NCI-H460 (cell line): ENCODE data around the gene POLR2L. TPM values are rescaled to one million over a fixed set of nuclear protein-coding genes. Genes with fewer than 3 reads are reported as not detected.
A peak's percentile ranks its signal among the peaks of the same experiment; 100 is the strongest.

ENCODE experiments used
- DNase-seq: peaks from one replicate; pipeline ENCODE4 v3.0.0-alpha.2; 2016; ENCODE audit warnings: low read depth; ENCODE audit errors: extremely low read depth
- polyA plus RNA-seq: library from polyadenylated mRNA; depleted of rRNA; stranded (reverse); fragments of >200 nt; gene quantifications from 2 replicates; pipeline ENCODE4 v1.2.3, GENCODE V29; 2014; cell fraction: nucleus; rRNA removed
- total RNA-seq: library from RNA; depleted of rRNA; stranded (reverse); fragments of >200 nt; shearing (Covaris generic); gene quantifications from 2 replicates; pipeline ENCODE4 v1.2.3, GENCODE V29; 2014; rRNA removed

POLR2L gene
- 143 and 174 TPM in 2 replicates for total RNA-seq
- polyA plus RNA-seq, result 44.8 and 49.2 TPM in 2 replicates

- DNase-seq, result peak; percentile 78
Observed at GRCh38 chr11:842370-843002, at the start of gene POLR2L, which contains the start of gene TSPAN4. Gene POLR2L (minus strand): TSS chr11:842529. CDS start chr11:842508, 21 bp downstream. Gene TSPAN4 (plus strand): TSS chr11:842852. CDS start chr11:850305, 7,453 bp downstream.

- DNase-seq, result no peak
Observed at GRCh38 chr11:890794-891540, 48.6 kb upstream of the POLR2L start.

- DNase-seq, result no peak
Observed at GRCh38 chr11:889687-890475, 47.6 kb upstream of the POLR2L start.

- DNase-seq, result no peak
Observed at GRCh38 chr11:889257-889656, 46.9 kb upstream of the POLR2L start.

GRCh38 chr11:888310-889212 lies 46.2 kb upstream of the POLR2L start:
- DNase-seq, result no peak

- DNase-seq, result no peak
Observed at GRCh38 chr11:887589-887988, 45.3 kb upstream of the POLR2L start.

- no peak for DNase-seq
Observed at GRCh38 chr11:886568-886967, 44.2 kb upstream of the POLR2L start.

- no peak for DNase-seq
Observed at GRCh38 chr11:884578-885070, 42.3 kb upstream of the POLR2L start.

GRCh38 chr11:883527-883926 lies 41.2 kb upstream of the POLR2L start:
- no peak for DNase-seq

- no peak for DNase-seq
Observed at GRCh38 chr11:882596-882995, 40.3 kb upstream of the POLR2L start.

- DNase-seq, result no peak
Observed at GRCh38 chr11:880447-880846, 38.1 kb upstream of the POLR2L start.

- DNase-seq, result peak; percentile 60
Observed at GRCh38 chr11:877565-877964, 35.2 kb upstream of the POLR2L start.

- no peak for DNase-seq
Observed at GRCh38 chr11:876545-876944, 34.2 kb upstream of the POLR2L start.

- DNase-seq, result no peak
Observed at GRCh38 chr11:875769-876301, 33.5 kb upstream of the POLR2L start.

GRCh38 chr11:875203-875602 lies 32.9 kb upstream of the POLR2L start:
- no peak for DNase-seq

GRCh38 chr11:873706-874105 lies 31.4 kb upstream of the POLR2L start:
- no peak for DNase-seq

GRCh38 chr11:872799-873198 lies 30.5 kb upstream of the POLR2L start:
- DNase-seq, result no peak

GRCh38 chr11:871472-871871 lies 29.1 kb upstream of the POLR2L start:
- no peak for DNase-seq

- no peak for DNase-seq
Observed at GRCh38 chr11:870418-870817, 28.1 kb upstream of the POLR2L start.

- DNase-seq, result no peak
Observed at GRCh38 chr11:870127-870413, 27.7 kb upstream of the POLR2L start.
